Effector memory CD4-positive, alpha-beta T cell (primary cell): ENCODE data around the gene NAA38.

ENCODE experiments used
- DNase-seq, 3 donors: peaks; one replicate each; pipeline ENCODE4 v3.0.0-alpha.2; 2020
- H3K27ac ChIP-seq: 2 replicates; pipeline ENCODE4 v1.7.0; 2013; ENCODE audit warnings: mild to moderate bottlenecking, low read length, moderate library complexity; ENCODE audit not compliant: insufficient read depth, poor library complexity, severe bottlenecking
- H3K27me3 ChIP-seq: replicated peaks from 2 replicates; pipeline ENCODE4 v1.7.0; 2013; ENCODE audit warnings: mild to moderate bottlenecking, low read length; ENCODE audit not compliant: insufficient read depth, control insufficient read depth, poor library complexity, severe bottlenecking
- H3K36me3 ChIP-seq: 2 replicates; pipeline ENCODE4 v1.7.0; 2013; ENCODE audit warnings: mild to moderate bottlenecking, low read length, moderate library complexity; ENCODE audit not compliant: control insufficient read depth, insufficient read depth
- H3K4me1 ChIP-seq: 2 replicates; pipeline ENCODE4 v1.7.0; 2013; ENCODE audit warnings: low read length, mild to moderate bottlenecking; ENCODE audit not compliant: control insufficient read depth, insufficient read depth, poor library complexity, severe bottlenecking
- H3K4me3 ChIP-seq: 2 replicates; pipeline ENCODE4 v1.7.0; 2013; ENCODE audit warnings: low read length, low read depth, mild to moderate bottlenecking; ENCODE audit not compliant: insufficient read depth, poor library complexity, severe bottlenecking
- H3K9me3 ChIP-seq: 2 replicates; pipeline ENCODE4 v1.7.0; 2013; ENCODE audit warnings: mild to moderate bottlenecking, low read length, moderate library complexity; ENCODE audit not compliant: control insufficient read depth

The NAA38 gene

GRCh38 chr17:7825206-7825990, 32.0 kb downstream of the NAA38 start:
- DNase-seq = no peak
- H3K36me3 ChIP-seq = no peaks in the 10 kb centered on the region
- H3K27ac ChIP-seq = no peak overlapping the region
- H3K27me3 ChIP-seq = no peaks in the 10 kb centered on the region
- H3K4me1 ChIP-seq = no peaks in the 10 kb centered on the region
- H3K4me3 ChIP-seq = no peak overlapping the region
- H3K9me3 ChIP-seq = no peaks in the 10 kb centered on the region

- DNase-seq = no peak
- Histone ChIP-seq H3K27me3 (no peaks in the 10 kb centered on the region), H3K4me3 (no peak overlapping the region), H3K27ac (no peak overlapping the region), H3K9me3 (no peaks in the 10 kb centered on the region), H3K4me1 (no peaks in the 10 kb centered on the region), H3K36me3 (no peaks in the 10 kb centered on the region)
Measured at GRCh38 chr17:7824021-7824924, 33.1 kb downstream of the NAA38 start.

- Histone ChIP-seq H3K9me3 (no peaks in the 10 kb centered on the region), H3K27me3 (no peaks in the 10 kb centered on the region)
Measured at GRCh38 chr17:7823581-7824001, 33.8 kb downstream of the NAA38 start.

GRCh38 chr17:7822126-7822525, 35.2 kb downstream of the NAA38 start:
- no peak for DNase-seq
- Histone ChIP-seq H3K4me3 (no peak overlapping the region), H3K27ac (no peak overlapping the region), H3K36me3 (no peaks in the 10 kb centered on the region), H3K27me3 (no peaks in the 10 kb centered on the region), H3K9me3 (no peaks in the 10 kb centered on the region), H3K4me1 (no peaks in the 10 kb centered on the region)

More at GRCh38 chr17:7823581-7824001, 33.8 kb downstream of the NAA38 start:
- no peak for DNase-seq
- Histone ChIP-seq H3K4me3 (no peak overlapping the region), H3K4me1 (no peaks in the 10 kb centered on the region), H3K27ac (no peak overlapping the region), H3K36me3 (no peaks in the 10 kb centered on the region)

- Histone ChIP-seq H3K27ac (no peak overlapping the region), H3K27me3 (no peaks in the 10 kb centered on the region), H3K4me1 (no peaks in the 10 kb centered on the region), H3K9me3 (no peaks in the 10 kb centered on the region), H3K4me3 (no peak overlapping the region), H3K36me3 (no peaks in the 10 kb centered on the region)
- no peak for DNase-seq
Measured at GRCh38 chr17:7820231-7820630, 37.1 kb downstream of the NAA38 start.

- no peak for DNase-seq
- no peaks in the 10 kb centered on the region for H3K27me3 ChIP-seq
- H3K27ac ChIP-seq = no peak overlapping the region
- no peaks in the 10 kb centered on the region for H3K36me3 ChIP-seq
- no peak overlapping the region for H3K4me3 ChIP-seq
- H3K9me3 ChIP-seq = no peaks in the 10 kb centered on the region
- H3K4me1 ChIP-seq = no peaks in the 10 kb centered on the region
Measured at GRCh38 chr17:7818746-7819645, 38.4 kb downstream of the NAA38 start.

- H3K27me3 ChIP-seq = no peaks in the 10 kb centered on the region
- H3K4me1 ChIP-seq = no peaks in the 10 kb centered on the region
- H3K27ac ChIP-seq = no peak overlapping the region
- H3K4me3 ChIP-seq = no peak overlapping the region
- DNase-seq = no peak
- no peaks in the 10 kb centered on the region for H3K36me3 ChIP-seq
- no peaks in the 10 kb centered on the region for H3K9me3 ChIP-seq
Measured at GRCh38 chr17:7818026-7818425, 39.3 kb downstream of the NAA38 start.

- Histone ChIP-seq H3K36me3 (no peaks in the 10 kb centered on the region), H3K9me3 (no peaks in the 10 kb centered on the region), H3K27ac (no peak overlapping the region), H3K27me3 (no peaks in the 10 kb centered on the region), H3K4me1 (no peaks in the 10 kb centered on the region), H3K4me3 (no peak overlapping the region)
- DNase-seq = no peak
Measured at GRCh38 chr17:7817643-7817964, 39.8 kb downstream of the NAA38 start.

- H3K4me3 ChIP-seq = no peak overlapping the region
- H3K27me3 ChIP-seq = no peaks in the 10 kb centered on the region
- H3K9me3 ChIP-seq = no peaks in the 10 kb centered on the region
- no peaks in the 10 kb centered on the region for H3K4me1 ChIP-seq
- no peaks in the 10 kb centered on the region for H3K36me3 ChIP-seq
- no peak for DNase-seq
- no peak overlapping the region for H3K27ac ChIP-seq
Measured at GRCh38 chr17:7816926-7817642, 40.3 kb downstream of the NAA38 start.
